Esophagus muscularis mucosa (tissue), 4 donors: ENCODE results near the gene AFAP1. TPM values are rescaled to one million over a fixed set of nuclear protein-coding genes. Genes with fewer than 3 reads are reported as not detected.
A peak's percentile ranks its signal among the peaks of the same experiment; 100 is the strongest.

Experiments
- DNase-seq: peaks from one replicate; pipeline ENCODE4 v3.0.0-alpha.2; 2017; ENCODE audit errors: extremely low spot score
- H3K27ac ChIP-seq, 4 donors: fragments of 200-600 bp; sonication (generic); replicated peaks in 1 of 4; 1 replicate in 3 of 4; 2 replicates in 1 of 4; pipeline ENCODE4 v1.5.1; 2016 to 2019; ENCODE audit warnings: mild to moderate bottlenecking in 1 of 4
- H3K27me3 ChIP-seq, 4 donors: fragments of 200-600 bp; sonication (generic); one replicate each; pipeline versions ENCODE4 v1.5.1 to v1.6.0; 2016 to 2019
- H3K36me3 ChIP-seq, 4 donors: fragments of 200-600 bp; sonication (generic); one replicate each; pipeline ENCODE4 v1.5.1; 2016 to 2019
- H3K4me1 ChIP-seq, 4 donors: fragments of 200-600 bp; sonication (generic); one replicate each; pipeline ENCODE4 v1.5.1; 2016 to 2019
- H3K4me3 ChIP-seq, 4 donors: fragments of 200-600 bp; sonication (generic); 1 replicate in 2 of 4; 2 replicates in 2 of 4; pipeline ENCODE4 v1.5.1; 2016 to 2019; ENCODE audit warnings: mild to moderate bottlenecking in 4 of 4, moderate library complexity in 1 of 4
- H3K9me3 ChIP-seq, 4 donors: fragments of 200-600 bp; sonication (generic); 1 replicate in 3 of 4; 2 replicates in 1 of 4; pipeline ENCODE4 v1.5.1; 2016 to 2019
- CTCF ChIP-seq, 3 experiments: fragments of 200-600 bp in 2 of 3; fragments of 450-650 bp in 1 of 3; sonication (generic) in 2 of 3; IDR thresholded peaks; one replicate each; pipeline ENCODE4 v1.5.1; 2017 to 2019; ENCODE audit warnings: antibody characterized with exemption in 3 of 3, mild to moderate bottlenecking in 2 of 3, moderate library complexity in 1 of 3
- EP300 ChIP-seq: sonication (generic); formaldehyde crosslinking; IDR thresholded peaks from one replicate; pipeline ENCODE4 v1.6.1; 2017; ENCODE audit warnings: antibody characterized with exemption
- POLR2A ChIP-seq: fragments of 450-650 bp; IDR thresholded peaks from one replicate; pipeline ENCODE4 v1.6.1; 2017; ENCODE audit warnings: antibody characterized with exemption, moderate library complexity, mild to moderate bottlenecking, low read depth
- POLR2AphosphoS5 ChIP-seq, 2 donors: sonication (generic); formaldehyde crosslinking; IDR thresholded peaks; one replicate each; pipeline ENCODE4 v1.6.1; 2017; ENCODE audit warnings: antibody characterized with exemption in 2 of 2
- WGBS: methylation state at CpG from one replicate; pipeline ENCODE4 v1.1.5; 2018; 5-methylcytosine and 5-hydroxymethylcytosine counted together
- intact Hi-C: fragments of 100-400 bp; cut with DNase I; formaldehyde crosslinking; loops from one replicate; pipeline ENCODE4 v1.15.1; 2023
- total RNA-seq, 4 donors: library from RNA; depleted of rRNA; stranded (reverse); fragments of >200 nt; gene quantifications; one replicate each; pipeline versions ENCODE4 v1.1.0 to v1.2.1, GENCODE V29; 2016

Gene AFAP1
- total RNA-seq, 4 donors from 2014 or later = 37.8 to 71.3 (median 50.9) TPM

- H3K27me3 ChIP-seq = no peaks in the 10 kb centered on the region
- peaks cover 0 to 67% (median 24%) of the 10 kb centered on the region in 4 donors for H3K36me3 ChIP-seq
- WGBS = 83% methylated on average over 10 of the region's 10 CpGs
- H3K4me3 ChIP-seq = no peak overlapping the region
- H3K4me1 ChIP-seq = peaks cover 26 to 36% (median 33%) of the 10 kb centered on the region in 4 donors
- no peak for DNase-seq
- intact Hi-C loops = no loop called here
- no peak for TF ChIP-seq EP300
- no peak for TF ChIP-seq POLR2AphosphoS5 (IDR thresholded peaks at IDR 0.05)
- no peak for TF ChIP-seq POLR2A
- no peak for TF ChIP-seq CTCF (IDR thresholded peaks at IDR 0.05)
- no peak overlapping the region for H3K27ac ChIP-seq
- no peaks in the 10 kb centered on the region for H3K9me3 ChIP-seq
Measured at GRCh38 chr4:7793186-7793585, 146.5 kb downstream of the AFAP1 start.

DNA sequence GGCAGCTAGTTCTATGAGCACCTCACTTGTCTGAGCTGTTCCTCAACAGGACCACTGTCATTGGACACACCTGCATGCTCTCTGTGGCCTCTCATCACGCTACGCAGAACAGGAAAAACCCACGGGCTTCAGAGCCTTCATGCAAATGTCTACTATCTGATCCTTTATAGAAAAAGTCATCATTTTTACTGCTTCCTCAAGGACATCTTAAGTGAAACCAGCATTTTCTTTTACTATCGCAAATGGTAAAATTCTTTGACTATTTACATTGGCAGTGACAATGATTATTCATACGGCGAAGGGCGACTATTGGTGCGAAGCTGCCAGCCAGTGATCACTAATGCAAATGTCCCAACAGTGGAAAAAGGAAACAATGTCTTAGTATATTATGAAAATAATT is 147.0 kb downstream of the AFAP1 start:
- intact Hi-C loops = no loop called here
- WGBS = 79% methylated on average over 8 of the region's 8 CpGs
- Histone ChIP-seq H3K9me3 (no peaks in the 10 kb centered on the region), H3K27ac (no peak overlapping the region), H3K36me3 (peaks cover 0 to 67% (median 24%) of the 10 kb centered on the region in 4 donors), H3K27me3 (no peaks in the 10 kb centered on the region), H3K4me3 (no peak overlapping the region), H3K4me1 (peaks cover 26 to 36% (median 33%) of the 10 kb centered on the region in 4 donors)
- no peak for TF ChIP-seq CTCF (IDR thresholded peaks at IDR 0.05)
- TF ChIP-seq POLR2A = no peak
- TF ChIP-seq POLR2AphosphoS5 (IDR thresholded peaks at IDR 0.05) = no peak
- TF ChIP-seq EP300 = no peak
- no peak for DNase-seq

DNA sequence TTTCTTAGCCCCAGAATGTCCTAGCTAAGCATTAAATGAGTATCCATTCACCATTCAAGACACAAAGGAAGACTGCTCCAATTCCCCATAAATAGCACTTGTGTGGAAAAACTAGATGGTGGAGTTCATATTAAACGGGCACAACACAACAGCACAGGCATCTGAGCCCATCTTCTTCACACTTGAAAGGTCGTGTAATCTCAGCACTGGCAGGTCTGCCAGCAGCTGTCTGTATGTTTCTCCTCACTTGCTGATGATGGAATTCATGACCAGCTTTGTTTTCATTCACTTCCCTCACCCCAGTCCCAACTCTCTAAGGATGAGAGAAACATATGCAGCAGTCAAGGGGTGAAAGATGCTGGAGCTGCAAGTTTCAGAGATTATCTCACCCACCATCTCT is 148.7 kb downstream of the AFAP1 start:
- DNase-seq = no peak
- Histone ChIP-seq H3K4me3 (no peak overlapping the region), H3K4me1 (peaks cover 26 to 36% (median 33%) of the 10 kb centered on the region in 4 donors), H3K9me3 (no peaks in the 10 kb centered on the region), H3K36me3 (peaks cover 0 to 66% (median 21%) of the 10 kb centered on the region in 4 donors), H3K27me3 (no peaks in the 10 kb centered on the region), H3K27ac (peak overlapping the region; percentile 20 to 43 (median 40))
- 31% methylated on average over 2 of the region's 2 CpGs for WGBS
- intact Hi-C loops = no loop called here
- TF ChIP-seq POLR2AphosphoS5 (IDR thresholded peaks at IDR 0.05) = no peak
- TF ChIP-seq POLR2A = no peak
- TF ChIP-seq CTCF (IDR thresholded peaks at IDR 0.05) = no peak
- TF ChIP-seq EP300 = no peak

- Histone ChIP-seq H3K4me1 (peaks cover 26 to 36% (median 33%) of the 10 kb centered on the region in 4 donors), H3K27me3 (no peaks in the 10 kb centered on the region), H3K27ac (peak overlapping the region; percentile 20 to 43 (median 40)), H3K4me3 (no peak overlapping the region), H3K9me3 (no peaks in the 10 kb centered on the region), H3K36me3 (peaks cover 0 to 70% (median 25%) of the 10 kb centered on the region in 4 donors)
- intact Hi-C loops = no loop called here
- TF ChIP-seq POLR2AphosphoS5 (IDR thresholded peaks at IDR 0.05) = no peak
- no peak for DNase-seq
- 29% methylated on average over 2 of the region's 2 CpGs for WGBS
Measured at GRCh38 chr4:7790023-7790422, 149.6 kb downstream of the AFAP1 start.

GRCh38 chr4:7788694-7789425 is 150.8 kb downstream of the AFAP1 start:
- H3K9me3 ChIP-seq = no peaks in the 10 kb centered on the region
- intact Hi-C loops = no loop called here
- peaks cover 26 to 41% (median 33%) of the 10 kb centered on the region in 4 donors for H3K4me1 ChIP-seq
- H3K27ac ChIP-seq = peak overlapping the region in 3 of 4 donors; percentile 31 to 65 (median 46)
- WGBS = 86% methylated on average over 12 of the region's 13 CpGs
- peaks cover 0 to 74% (median 29%) of the 10 kb centered on the region in 4 donors for H3K36me3 ChIP-seq
- no peak overlapping the region for H3K4me3 ChIP-seq
- no peak for DNase-seq
- H3K27me3 ChIP-seq = no peaks in the 10 kb centered on the region
- TF ChIP-seq POLR2AphosphoS5 (IDR thresholded peaks at IDR 0.05) = peak; percentile 19 to 66
- no peak for TF ChIP-seq EP300
